K562 (cell line): Measurements from ENCODE around the gene EXT2.

ENCODE experiments used
- EZH2 ChIP-seq: IDR thresholded peaks from 2 replicates; pipeline ENCODE4 v1.6.1; 2012; ENCODE audit warnings: low read depth, mild to moderate bottlenecking, inconsistent platforms, low read length, borderline replicate concordance
- FOXK2 ChIP-seq, 2 experiments: fragments of 450-650 bp; IDR thresholded peaks in 1 of 2; conservative IDR thresholded peaks in 1 of 2; 2 replicates each; pipeline ENCODE4 v1.6.1; 2016; ENCODE audit warnings: low read depth in 2 of 2, mild to moderate bottlenecking in 1 of 2
- LEF1 ChIP-seq: fragments of 450-650 bp; IDR thresholded peaks from 2 replicates; pipeline ENCODE4 v1.6.1; 2016; ENCODE audit warnings: mild to moderate bottlenecking
- NFRKB ChIP-seq: fragments of 450-650 bp; IDR thresholded peaks from 2 replicates; pipeline ENCODE4 v1.6.1; 2016; ENCODE audit warnings: low read depth
- PHF21A ChIP-seq: fragments of 450-650 bp; IDR thresholded peaks from 2 replicates; pipeline ENCODE4 v1.6.1; 2017; ENCODE audit warnings: low read depth, borderline replicate concordance
- POLR2A ChIP-seq: fragments of 450-650 bp; conservative IDR thresholded peaks from 2 replicates; pipeline ENCODE4 v1.6.1; 2016
- RFX5 ChIP-seq: IDR thresholded peaks from 2 replicates; pipeline ENCODE4 v1.6.1; 2011; ENCODE audit warnings: low read depth, mild to moderate bottlenecking, improper control_type of control experiment, low read length
- SIN3A ChIP-seq, 2 experiments: fragments of 150-350 bp in 1 of 2; IDR thresholded peaks; 2 replicates each; pipeline ENCODE4 v1.6.1; 2011 to 2016; ENCODE audit warnings: borderline replicate concordance in 2 of 2, low read depth in 2 of 2, low read length in 2 of 2, mild to moderate bottlenecking in 2 of 2, moderate library complexity in 2 of 2; ENCODE audit not compliant: control insufficient read depth in 1 of 2
- TF ChIP-seq, protein P1 (sequence below), 3 experiments: IDR thresholded peaks in 2 of 3; conservative IDR thresholded peaks in 1 of 3; 2 replicates each; pipeline ENCODE4 v1.5.1; 2011 to 2012; ENCODE audit warnings: low read length in 3 of 3, mild to moderate bottlenecking in 3 of 3, control low read depth in 2 of 3, improper control_type of control experiment in 1 of 3, inconsistent platforms in 1 of 3, low read depth in 1 of 3, mixed read lengths in 1 of 3, moderate library complexity in 1 of 3; ENCODE audit not compliant: insufficient read depth in 2 of 3
- TF ChIP-seq, protein P2 (sequence below): fragments of 250-450 bp; sonication (Bioruptor Pico); IDR thresholded peaks from 2 replicates; pipeline ENCODE4 v1.8.0; 2021; ENCODE audit warnings: borderline replicate concordance, mild to moderate bottlenecking, moderate library complexity; ENCODE audit not compliant: poor library complexity, severe bottlenecking
- TF ChIP-seq, protein P3 (sequence below), 2 experiments: fragments of 450-650 bp; formaldehyde crosslinking in 1 of 2; IDR thresholded peaks; 2 replicates each; pipeline versions ENCODE4 v1.4.0 to v1.6.1; 2014 to 2020; ENCODE audit warnings: mild to moderate bottlenecking in 2 of 2, borderline replicate concordance in 1 of 2, low read depth in 1 of 2

DNA sequence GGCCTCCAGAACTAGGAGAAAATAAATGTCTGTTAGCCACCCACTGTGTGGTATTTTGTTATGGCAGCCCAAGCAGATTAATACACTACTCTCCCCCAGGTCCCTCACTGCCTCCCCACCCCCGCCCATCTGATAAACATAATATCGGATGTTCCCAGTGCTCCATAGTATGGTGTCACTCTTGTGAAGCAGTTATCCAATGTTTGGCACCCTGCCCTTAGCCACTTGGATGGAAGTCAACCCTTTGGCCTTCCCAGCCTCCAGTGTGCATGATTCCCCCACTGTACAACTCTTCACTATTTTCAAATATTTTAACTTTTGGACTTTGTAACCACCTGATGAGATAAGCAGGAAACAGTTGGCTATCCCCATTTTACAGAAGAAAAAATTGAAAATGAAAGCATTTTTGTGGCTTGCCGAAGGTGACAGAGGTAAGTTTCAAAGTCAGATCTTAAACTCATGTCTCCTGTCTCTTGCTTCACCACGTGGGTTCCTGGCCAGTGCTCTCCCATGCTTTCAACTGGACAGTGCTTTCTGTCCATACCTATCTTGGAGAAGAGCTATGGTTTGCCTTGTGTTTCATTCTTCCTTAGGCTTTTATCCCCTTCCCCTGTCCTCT is 161.3 kb downstream of the EXT2 start:
- TF ChIP-seq LEF1 (no peak), RFX5 (no peak), POLR2A (no peak), NFRKB (no peak), PHF21A (no peak), EZH2 (no peak), SIN3A (IDR thresholded peaks at IDR 0.05; ENCODE audit: borderline replicate concordance in 2 of 2, control insufficient read depth in 1 of 2, low read depth in 2 of 2, low read length in 2 of 2) (no peak), FOXK2 (conservative IDR thresholded peaks at IDR 0.05 in 1 of 2, IDR thresholded peaks at IDR 0.05 in 1 of 2; ENCODE audit: low read depth in 2 of 2) (no peak)
- TF ChIP-seq, protein P1, sequence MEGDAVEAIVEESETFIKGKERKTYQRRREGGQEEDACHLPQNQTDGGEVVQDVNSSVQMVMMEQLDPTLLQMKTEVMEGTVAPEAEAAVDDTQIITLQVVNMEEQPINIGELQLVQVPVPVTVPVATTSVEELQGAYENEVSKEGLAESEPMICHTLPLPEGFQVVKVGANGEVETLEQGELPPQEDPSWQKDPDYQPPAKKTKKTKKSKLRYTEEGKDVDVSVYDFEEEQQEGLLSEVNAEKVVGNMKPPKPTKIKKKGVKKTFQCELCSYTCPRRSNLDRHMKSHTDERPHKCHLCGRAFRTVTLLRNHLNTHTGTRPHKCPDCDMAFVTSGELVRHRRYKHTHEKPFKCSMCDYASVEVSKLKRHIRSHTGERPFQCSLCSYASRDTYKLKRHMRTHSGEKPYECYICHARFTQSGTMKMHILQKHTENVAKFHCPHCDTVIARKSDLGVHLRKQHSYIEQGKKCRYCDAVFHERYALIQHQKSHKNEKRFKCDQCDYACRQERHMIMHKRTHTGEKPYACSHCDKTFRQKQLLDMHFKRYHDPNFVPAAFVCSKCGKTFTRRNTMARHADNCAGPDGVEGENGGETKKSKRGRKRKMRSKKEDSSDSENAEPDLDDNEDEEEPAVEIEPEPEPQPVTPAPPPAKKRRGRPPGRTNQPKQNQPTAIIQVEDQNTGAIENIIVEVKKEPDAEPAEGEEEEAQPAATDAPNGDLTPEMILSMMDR (IDR thresholded peaks at IDR 0.05 in 2 of 3, conservative IDR thresholded peaks at IDR 0.05 in 1 of 3; ENCODE audit: insufficient read depth in 2 of 3, low read depth in 1 of 3, low read length in 3 of 3), result no peak
- TF ChIP-seq, protein P2, sequence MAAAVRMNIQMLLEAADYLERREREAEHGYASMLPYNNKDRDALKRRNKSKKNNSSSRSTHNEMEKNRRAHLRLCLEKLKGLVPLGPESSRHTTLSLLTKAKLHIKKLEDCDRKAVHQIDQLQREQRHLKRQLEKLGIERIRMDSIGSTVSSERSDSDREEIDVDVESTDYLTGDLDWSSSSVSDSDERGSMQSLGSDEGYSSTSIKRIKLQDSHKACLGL (CRISPR knock-in tag), result no peak
- TF ChIP-seq, protein P3, sequence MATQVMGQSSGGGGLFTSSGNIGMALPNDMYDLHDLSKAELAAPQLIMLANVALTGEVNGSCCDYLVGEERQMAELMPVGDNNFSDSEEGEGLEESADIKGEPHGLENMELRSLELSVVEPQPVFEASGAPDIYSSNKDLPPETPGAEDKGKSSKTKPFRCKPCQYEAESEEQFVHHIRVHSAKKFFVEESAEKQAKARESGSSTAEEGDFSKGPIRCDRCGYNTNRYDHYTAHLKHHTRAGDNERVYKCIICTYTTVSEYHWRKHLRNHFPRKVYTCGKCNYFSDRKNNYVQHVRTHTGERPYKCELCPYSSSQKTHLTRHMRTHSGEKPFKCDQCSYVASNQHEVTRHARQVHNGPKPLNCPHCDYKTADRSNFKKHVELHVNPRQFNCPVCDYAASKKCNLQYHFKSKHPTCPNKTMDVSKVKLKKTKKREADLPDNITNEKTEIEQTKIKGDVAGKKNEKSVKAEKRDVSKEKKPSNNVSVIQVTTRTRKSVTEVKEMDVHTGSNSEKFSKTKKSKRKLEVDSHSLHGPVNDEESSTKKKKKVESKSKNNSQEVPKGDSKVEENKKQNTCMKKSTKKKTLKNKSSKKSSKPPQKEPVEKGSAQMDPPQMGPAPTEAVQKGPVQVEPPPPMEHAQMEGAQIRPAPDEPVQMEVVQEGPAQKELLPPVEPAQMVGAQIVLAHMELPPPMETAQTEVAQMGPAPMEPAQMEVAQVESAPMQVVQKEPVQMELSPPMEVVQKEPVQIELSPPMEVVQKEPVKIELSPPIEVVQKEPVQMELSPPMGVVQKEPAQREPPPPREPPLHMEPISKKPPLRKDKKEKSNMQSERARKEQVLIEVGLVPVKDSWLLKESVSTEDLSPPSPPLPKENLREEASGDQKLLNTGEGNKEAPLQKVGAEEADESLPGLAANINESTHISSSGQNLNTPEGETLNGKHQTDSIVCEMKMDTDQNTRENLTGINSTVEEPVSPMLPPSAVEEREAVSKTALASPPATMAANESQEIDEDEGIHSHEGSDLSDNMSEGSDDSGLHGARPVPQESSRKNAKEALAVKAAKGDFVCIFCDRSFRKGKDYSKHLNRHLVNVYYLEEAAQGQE (IDR thresholded peaks at IDR 0.05; ENCODE audit: borderline replicate concordance), result no peak
- TF ChIP-seq, protein P3 (CRISPR knock-in tag; IDR thresholded peaks at IDR 0.05; ENCODE audit: low read depth), result no peak
